K562 (cell line): Measurements from ENCODE around the gene YIF1A. TPM values are rescaled to one million over a fixed set of nuclear protein-coding genes. Genes with fewer than 3 reads are reported as not detected.

Experiments used
- ARID4B ChIP-seq: sonication (generic); formaldehyde crosslinking; IDR thresholded peaks from 2 replicates; pipeline ENCODE4 v1.8.0; 2022; ENCODE audit warnings: mild to moderate bottlenecking, missing genetic modification reagents
- BMI1 ChIP-seq: fragments of 150-350 bp; IDR thresholded peaks from 2 replicates; pipeline ENCODE4 v1.6.1; 2014; ENCODE audit warnings: low read length
- HDAC1 ChIP-seq, 2 experiments: fragments of 450-650 bp; IDR thresholded peaks; 2 replicates each; pipeline ENCODE4 v1.6.1; 2016 to 2017; ENCODE audit warnings: inconsistent platforms in 1 of 2, mild to moderate bottlenecking in 1 of 2, moderate library complexity in 1 of 2
- MXI1 ChIP-seq: IDR thresholded peaks from 2 replicates; pipeline ENCODE4 v1.6.1; 2011; ENCODE audit warnings: low read depth, mild to moderate bottlenecking, improper control_type of control experiment, low read length
- NCOA4 ChIP-seq: fragments of 450-650 bp; IDR thresholded peaks from 2 replicates; pipeline ENCODE4 v1.6.1; 2018; ENCODE audit warnings: mild to moderate bottlenecking; ENCODE audit not compliant: partially characterized antibody
- NONO ChIP-seq, 2 experiments: fragments of 200-400 bp in 1 of 2; fragments of 450-650 bp in 1 of 2; formaldehyde crosslinking in 1 of 2; IDR thresholded peaks; 2 replicates each; pipeline ENCODE4 v1.6.1; 2017; ENCODE audit warnings: low read depth in 2 of 2, mild to moderate bottlenecking in 2 of 2, moderate library complexity in 2 of 2, low read length in 1 of 2
- NR2C1 ChIP-seq, 2 experiments: fragments of 450-650 bp; IDR thresholded peaks; 2 replicates each; pipeline ENCODE4 v1.6.1; 2017; ENCODE audit warnings: mild to moderate bottlenecking in 2 of 2, antibody characterized with exemption in 1 of 2, inconsistent platforms in 1 of 2, missing compliant biosample characterization in 1 of 2, missing genetic modification characterization in 1 of 2
- NR3C1 ChIP-seq: sonication (generic); formaldehyde crosslinking; IDR thresholded peaks from 2 replicates; pipeline ENCODE4 v1.8.1; 2022; ENCODE audit warnings: missing genetic modification reagents
- SMARCE1 ChIP-seq: fragments of 450-650 bp; IDR thresholded peaks from 2 replicates; pipeline ENCODE4 v1.7.1; 2016; ENCODE audit warnings: mild to moderate bottlenecking
- XRCC5 ChIP-seq: fragments of 200-400 bp; formaldehyde crosslinking; IDR thresholded peaks from 2 replicates; pipeline ENCODE4 v1.6.1; 2017; ENCODE audit warnings: low read depth, mild to moderate bottlenecking, low read length
- ZNF124 ChIP-seq: sonication (generic); formaldehyde crosslinking; IDR thresholded peaks from 2 replicates; pipeline ENCODE4 v1.8.1; 2022; ENCODE audit warnings: missing genetic modification reagents
- ZNF146 ChIP-seq: IDR thresholded peaks from one replicate; pipeline ENCODE4 v1.6.1; 2018; ENCODE audit warnings: missing compliant biosample characterization; ENCODE audit not compliant: unreplicated experiment
- ZNF239 ChIP-seq: fragments of 250-450 bp; sonication (Bioruptor Pico); IDR thresholded peaks from 2 replicates; pipeline ENCODE4 v1.4.0; 2020; ENCODE audit warnings: mild to moderate bottlenecking
- ZNF764 ChIP-seq: fragments of 250-450 bp; sonication (Bioruptor Pico); IDR thresholded peaks from 2 replicates; pipeline ENCODE4 v1.4.0; 2020; ENCODE audit warnings: low read depth, mild to moderate bottlenecking, moderate library complexity
- polyA plus RNA-seq, 8 experiments: library from polyadenylated mRNA; depleted of rRNA in 4 of 8; stranded (reverse) in 5 of 8; unstranded in 3 of 8; fragments of >200 nt; fragmentation: Nextera tagmentation in 2 of 8; fragmentation: Illumina TruSeq in 1 of 8; extraction: Ambion mirVana in 2 of 8; extraction: Trizol in 1 of 8; gene quantifications; 2 replicates each; pipeline versions ENCODE4 v1.2.1 to v1.2.3, GENCODE V29; 2011 to 2014; ENCODE audit warnings: inconsistent platforms in 1 of 8, missing spikeins in 1 of 8
- total RNA-seq, 7 experiments: library from RNA; depleted of rRNA in 6 of 7; stranded (reverse); fragments of >200 nt in 6 of 7; fragmentation: Illumina TruSeq in 2 of 7; extraction: Trizol in 2 of 7; gene quantifications; 2 replicates each; pipeline versions ENCODE4 v1.2.1 to v1.2.3, GENCODE V29; 2011 to 2021; ENCODE audit warnings: low replicate concordance in 1 of 7
- TF ChIP-seq, protein P1 (sequence below): fragments of 250-450 bp; sonication (Bioruptor Pico); IDR thresholded peaks from 2 replicates; pipeline ENCODE4 v1.8.0; 2022; ENCODE audit warnings: moderate library complexity, mild to moderate bottlenecking, inconsistent platforms
- TF ChIP-seq, protein P2 (sequence below): sonication (generic); formaldehyde crosslinking; IDR thresholded peaks from 2 replicates; pipeline ENCODE4 v1.8.1; 2023; ENCODE audit warnings: mild to moderate bottlenecking, missing genetic modification reagents
- TF ChIP-seq, protein P3 (sequence below): fragments of 250-450 bp; sonication (Bioruptor Pico); IDR thresholded peaks from 2 replicates; pipeline ENCODE4 v1.5.0; 2020; ENCODE audit warnings: mild to moderate bottlenecking, borderline replicate concordance

Gene YIF1A
- total and polyA plus RNA-seq, 9 of the 15 experiments (the other 6 are each of a cell fraction or from before 2014, with no cell fraction given), result 8.6 to 121 (median 77.2) TPM

DNA sequence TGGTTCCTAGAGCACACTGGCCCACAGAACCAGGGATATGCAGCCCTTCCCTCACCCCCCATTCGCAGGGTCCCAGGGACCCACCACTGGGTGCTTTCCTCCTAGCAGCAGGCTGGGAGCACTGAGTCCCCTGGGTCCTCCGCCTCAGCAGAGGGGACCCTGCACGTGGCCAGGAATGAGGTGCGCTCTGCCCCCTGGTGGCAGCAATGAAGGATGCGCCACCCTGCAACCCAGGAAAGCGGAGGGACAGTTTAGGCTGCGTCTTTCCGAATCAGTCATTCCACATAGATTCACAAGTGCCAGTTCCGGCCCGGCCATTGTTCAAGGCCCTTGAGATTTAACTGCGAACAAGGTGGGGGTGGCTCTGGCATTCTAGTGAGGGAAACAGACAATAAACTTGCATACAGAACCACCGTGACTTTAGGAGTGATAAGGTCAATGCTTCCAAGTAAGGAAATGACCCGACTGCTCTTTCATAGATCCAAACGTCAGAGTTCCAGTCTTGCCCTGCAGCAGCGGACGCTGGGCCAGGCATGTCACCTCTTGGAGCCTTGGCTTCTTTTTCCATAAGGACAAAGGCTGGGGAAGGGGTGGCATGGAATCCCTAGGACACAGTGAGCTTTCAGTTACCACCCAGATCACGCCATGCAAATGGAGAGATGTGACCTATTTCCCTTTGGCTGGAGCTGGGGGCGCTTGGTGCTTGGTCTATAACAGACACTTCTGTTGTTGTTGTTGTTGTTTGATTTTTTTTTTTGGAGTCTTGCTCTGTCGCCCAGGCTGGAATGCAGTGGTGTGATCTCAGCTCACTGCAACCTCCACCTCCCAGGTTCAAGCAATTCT lies 39.6 kb upstream of the YIF1A start (continued):
- TF ChIP-seq ARID4B (CRISPR knock-in tag) (peak; percentile 77; the same call in 1 of the 2 replicates), SMARCE1 (no peak), BMI1 (no peak), ZNF764 (CRISPR knock-in tag) (no peak), ZNF239 (CRISPR knock-in tag) (no peak), NONO (IDR thresholded peaks at IDR 0.05; ENCODE audit: low read depth in 2 of 2, low read length in 1 of 2) (peak in 1 of 2 experiments; percentile 63; a peak in 1 of 4 replicates), ZNF124 (CRISPR knock-in tag) (no peak), NR3C1 (CRISPR knock-in tag) (no peak), HDAC1 (IDR thresholded peaks at IDR 0.05) (peak in 1 of 2 experiments; percentile 60; a peak in 1 of 4 replicates), ZNF146 (no peak), XRCC5 (peak; percentile 91), MXI1 (no peak), NCOA4 (no peak), NR2C1 (IDR thresholded peaks at IDR 0.05) (no peak), NR2C1 (tag; IDR thresholded peaks at IDR 0.05) (0 out of 2 replicates have a peak, but pooled peaks have one; percentile 24)
- TF ChIP-seq, protein P1, sequence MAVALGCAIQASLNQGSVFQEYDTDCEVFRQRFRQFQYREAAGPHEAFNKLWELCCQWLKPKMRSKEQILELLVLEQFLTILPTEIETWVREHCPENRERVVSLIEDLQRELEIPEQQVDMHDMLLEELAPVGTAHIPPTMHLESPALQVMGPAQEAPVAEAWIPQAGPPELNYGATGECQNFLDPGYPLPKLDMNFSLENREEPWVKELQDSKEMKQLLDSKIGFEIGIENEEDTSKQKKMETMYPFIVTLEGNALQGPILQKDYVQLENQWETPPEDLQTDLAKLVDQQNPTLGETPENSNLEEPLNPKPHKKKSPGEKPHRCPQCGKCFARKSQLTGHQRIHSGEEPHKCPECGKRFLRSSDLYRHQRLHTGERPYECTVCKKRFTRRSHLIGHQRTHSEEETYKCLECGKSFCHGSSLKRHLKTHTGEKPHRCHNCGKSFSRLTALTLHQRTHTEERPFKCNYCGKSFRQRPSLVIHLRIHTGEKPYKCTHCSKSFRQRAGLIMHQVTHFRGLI (CRISPR knock-in tag), result no peak
- TF ChIP-seq, protein P2, sequence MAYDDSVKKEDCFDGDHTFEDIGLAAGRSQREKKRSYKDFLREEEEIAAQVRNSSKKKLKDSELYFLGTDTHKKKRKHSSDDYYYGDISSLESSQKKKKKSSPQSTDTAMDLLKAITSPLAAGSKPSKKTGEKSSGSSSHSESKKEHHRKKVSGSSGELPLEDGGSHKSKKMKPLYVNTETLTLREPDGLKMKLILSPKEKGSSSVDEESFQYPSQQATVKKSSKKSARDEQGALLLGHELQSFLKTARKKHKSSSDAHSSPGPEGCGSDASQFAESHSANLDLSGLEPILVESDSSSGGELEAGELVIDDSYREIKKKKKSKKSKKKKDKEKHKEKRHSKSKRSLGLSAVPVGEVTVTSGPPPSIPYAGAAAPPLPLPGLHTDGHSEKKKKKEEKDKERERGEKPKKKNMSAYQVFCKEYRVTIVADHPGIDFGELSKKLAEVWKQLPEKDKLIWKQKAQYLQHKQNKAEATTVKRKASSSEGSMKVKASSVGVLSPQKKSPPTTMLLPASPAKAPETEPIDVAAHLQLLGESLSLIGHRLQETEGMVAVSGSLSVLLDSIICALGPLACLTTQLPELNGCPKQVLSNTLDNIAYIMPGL (CRISPR knock-in tag), result no peak
- TF ChIP-seq, protein P3, sequence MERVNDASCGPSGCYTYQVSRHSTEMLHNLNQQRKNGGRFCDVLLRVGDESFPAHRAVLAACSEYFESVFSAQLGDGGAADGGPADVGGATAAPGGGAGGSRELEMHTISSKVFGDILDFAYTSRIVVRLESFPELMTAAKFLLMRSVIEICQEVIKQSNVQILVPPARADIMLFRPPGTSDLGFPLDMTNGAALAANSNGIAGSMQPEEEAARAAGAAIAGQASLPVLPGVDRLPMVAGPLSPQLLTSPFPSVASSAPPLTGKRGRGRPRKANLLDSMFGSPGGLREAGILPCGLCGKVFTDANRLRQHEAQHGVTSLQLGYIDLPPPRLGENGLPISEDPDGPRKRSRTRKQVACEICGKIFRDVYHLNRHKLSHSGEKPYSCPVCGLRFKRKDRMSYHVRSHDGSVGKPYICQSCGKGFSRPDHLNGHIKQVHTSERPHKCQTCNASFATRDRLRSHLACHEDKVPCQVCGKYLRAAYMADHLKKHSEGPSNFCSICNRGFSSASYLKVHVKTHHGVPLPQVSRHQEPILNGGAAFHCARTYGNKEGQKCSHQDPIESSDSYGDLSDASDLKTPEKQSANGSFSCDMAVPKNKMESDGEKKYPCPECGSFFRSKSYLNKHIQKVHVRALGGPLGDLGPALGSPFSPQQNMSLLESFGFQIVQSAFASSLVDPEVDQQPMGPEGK, result no peak
